Activated CD8-positive, alpha-beta memory T cell treated with anti-CD3 and anti-CD28 coated beads for 4 hours (primary cell): ENCODE measurements around the gene FGFBP1.
"Not testable (repeated sequence)": the region's sequence is repeated elsewhere in the genome, so short reads cannot be mapped to it uniquely, and the experiment has no call there.

Source experiments
- DNase-seq, 2 donors: peaks; one replicate each; pipeline ENCODE4 v3.0.0-alpha.2; 2020; ENCODE audit warnings: low read depth in 2 of 2

FGFBP1 gene

DNA sequence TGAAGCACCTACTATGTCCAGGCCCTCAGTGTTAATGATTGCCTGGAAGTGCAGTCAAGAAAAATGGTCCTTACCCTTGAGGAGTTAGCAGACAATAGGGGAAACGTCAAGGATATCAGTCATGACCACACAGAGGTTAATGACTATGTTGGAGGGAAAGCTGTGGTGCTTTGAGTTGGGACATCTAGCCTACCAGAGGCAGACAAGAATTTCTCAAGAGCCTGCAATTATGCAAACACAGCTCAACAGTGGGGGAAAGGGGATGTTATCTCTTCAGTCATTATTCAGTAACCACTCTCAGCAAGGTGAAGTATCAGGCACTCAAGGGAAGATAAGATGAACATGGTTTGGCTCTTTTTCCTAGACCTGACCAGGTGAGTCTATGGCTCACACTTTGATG lies 7.0 kb upstream of the FGFBP1 start:
- no peak for DNase-seq

DNA sequence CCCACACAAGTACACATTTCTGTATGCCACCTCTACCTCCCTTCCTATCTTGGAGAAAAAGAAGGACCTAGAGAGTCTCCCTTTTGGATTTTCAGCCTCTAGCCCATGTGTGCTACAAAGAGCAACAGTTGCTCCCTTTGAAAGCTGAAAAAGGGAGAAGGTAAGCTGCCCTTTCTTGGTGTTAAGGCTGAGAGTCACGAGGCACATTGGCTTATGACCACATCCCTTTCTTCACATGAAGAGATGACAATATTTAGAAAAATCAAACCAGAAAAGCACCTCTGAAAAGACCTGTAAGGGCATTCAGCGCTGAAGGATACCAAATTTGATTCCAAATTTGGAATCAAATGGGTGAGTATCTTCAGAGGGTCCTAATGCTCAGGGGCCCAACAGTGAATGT lies 6.4 kb upstream of the FGFBP1 start:
- DNase-seq = no peak

DNA sequence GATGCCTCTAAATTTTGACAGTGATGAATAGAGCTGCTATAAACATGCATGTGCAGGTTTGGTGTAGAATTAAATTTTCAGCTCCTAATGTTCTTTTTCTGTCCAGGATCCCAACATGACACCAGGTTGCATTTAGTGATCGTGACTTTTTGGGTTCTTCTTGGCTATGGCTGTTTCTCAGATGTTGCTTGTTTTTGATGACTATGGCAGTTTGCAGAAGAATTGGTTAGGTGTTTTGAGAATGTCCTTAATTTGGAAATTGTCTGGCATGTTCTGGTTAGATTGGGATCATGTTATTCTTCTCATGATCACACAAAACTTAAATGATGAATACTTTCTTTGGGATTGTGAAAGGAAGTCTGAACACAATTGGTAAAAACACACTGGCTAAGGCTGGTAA lies 3.7 kb upstream of the FGFBP1 start:
- no peak for DNase-seq

DNA sequence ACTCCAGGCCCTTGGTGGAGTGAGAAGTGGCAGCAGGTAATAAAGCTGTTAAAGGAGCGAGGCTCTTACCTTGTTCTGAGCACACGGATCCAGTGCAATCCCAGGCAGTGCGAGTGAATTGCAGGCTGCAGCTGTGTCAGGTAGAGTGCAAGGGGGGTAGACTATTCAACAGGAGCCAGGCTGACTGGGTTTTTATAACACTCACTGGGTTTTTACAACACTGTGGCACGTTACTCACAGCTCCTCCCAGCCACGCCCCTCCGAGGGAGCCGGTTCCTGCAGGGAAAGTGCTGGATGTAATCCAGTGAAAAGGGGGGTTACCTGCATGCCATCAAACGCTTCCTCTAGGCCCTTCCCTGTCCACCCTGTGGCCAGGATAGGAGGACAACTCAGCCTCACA lies 358 bp downstream of the FGFBP1 start:
- no peak for DNase-seq

DNA sequence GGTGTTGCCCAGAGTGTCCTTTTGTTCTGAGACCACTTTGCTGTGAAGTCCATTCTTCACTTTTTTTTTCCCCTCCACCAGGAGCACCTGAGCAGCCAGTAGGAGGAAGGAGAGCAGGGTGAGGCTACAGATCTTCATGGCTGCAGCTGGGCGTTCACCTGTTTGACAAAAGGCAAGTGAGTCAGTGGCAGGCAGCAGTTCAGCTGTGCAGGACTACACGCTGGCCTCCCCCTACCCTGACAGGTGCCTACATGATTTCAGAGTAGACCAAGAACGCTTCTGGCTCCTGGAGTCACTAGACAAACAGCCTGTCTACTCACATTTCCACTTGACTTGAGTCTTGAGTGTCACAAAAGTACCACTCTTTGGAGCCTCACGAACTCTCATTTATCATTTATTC lies 2.0 kb downstream of the FGFBP1 start:
- DNase-seq = no peak

DNA sequence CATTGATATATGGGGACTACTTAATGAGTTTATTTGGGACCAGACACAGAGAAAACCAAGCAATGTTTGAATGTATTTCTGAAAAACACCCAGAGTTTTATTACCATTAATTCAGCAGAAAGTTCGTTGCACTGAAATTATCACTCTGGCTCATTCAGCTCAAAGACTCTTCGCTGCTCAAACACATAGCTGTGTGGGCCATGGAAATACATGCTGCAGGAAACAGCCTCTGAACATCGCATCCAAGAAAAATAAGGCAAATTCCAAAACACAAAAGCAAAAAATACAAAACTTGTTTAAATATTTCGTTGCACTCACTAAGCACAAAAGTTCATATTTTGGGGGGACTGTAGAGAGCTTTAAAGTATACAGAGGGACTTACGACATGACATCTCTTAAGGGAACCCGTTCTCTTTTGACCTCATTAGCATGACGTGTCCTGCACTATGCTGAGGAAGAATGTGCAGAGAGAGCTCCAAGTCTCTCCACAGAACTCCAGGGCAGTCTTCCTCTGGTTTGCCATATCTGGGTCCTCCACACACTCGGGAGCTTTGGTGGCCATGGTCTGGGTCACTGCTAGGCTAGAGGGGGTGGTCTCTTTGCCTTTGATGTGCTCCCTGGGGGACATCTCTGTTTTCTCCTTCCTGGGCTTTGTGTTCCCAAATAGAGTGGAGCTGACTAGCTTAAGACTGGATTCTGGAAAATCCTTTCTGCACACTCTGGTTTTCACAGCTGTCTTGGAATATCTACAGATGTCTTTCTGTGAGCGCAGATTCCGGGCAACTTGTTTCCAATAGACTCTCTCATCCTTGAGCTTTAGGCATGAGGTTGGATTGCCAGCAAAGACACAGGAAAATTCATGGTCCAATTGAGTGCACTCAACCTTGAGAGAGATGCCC lies 2.8 kb downstream of the FGFBP1 start:
- DNase-seq = no peak

DNA sequence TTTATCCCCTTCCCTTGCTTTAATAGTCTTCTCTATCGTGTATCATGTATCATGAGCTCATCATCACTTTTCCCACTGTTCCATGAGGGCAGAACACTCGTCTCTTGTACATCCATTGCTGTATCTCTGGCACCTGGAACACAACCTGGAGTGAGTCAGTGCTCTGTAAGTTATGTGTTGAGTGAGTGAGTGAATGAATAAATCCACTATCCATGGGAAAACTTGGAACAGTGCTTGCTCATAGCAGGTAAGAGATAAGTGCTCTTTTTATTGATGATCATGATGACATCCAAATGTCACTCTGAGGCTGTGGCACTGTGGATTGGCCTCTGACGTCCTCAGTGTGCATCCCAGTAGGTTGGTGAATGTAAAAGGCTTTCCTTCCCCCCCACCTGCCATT lies 4.3 kb downstream of the FGFBP1 start:
- no peak for DNase-seq

DNA sequence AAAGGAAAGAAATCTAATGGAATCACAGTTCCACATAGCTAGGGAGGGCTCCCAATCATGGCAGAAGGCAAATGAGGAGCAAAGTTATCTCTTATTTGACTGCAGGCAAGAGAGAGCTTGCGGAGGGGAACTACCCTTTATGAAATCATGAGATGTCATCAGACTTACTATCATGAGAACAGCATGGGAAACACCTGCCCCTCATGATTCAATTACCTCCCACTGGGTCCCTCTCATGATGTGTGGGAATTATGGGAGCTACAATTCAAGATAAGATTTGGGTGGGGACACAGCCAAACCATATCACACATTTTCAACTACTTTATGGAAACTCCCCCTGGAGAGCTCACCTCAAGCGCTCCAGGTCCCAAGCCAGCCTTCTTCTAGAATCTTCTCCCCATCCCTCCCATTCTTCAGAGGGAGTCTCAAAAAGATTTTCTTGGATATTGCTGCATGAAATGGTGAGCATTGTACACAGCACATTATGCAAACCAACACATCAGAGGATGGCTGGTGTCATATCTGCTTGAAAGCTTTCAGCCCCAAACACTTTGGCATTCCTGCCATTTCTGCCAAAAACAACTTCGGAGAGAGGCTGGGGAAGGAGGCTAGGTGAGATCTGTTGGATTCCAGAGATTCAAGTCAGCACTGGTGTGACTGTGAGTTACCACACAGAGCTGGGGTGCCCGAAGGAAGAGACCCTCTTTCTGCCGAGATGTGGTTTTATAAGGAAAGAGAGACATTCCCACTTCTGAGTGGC lies 6.9 kb downstream of the FGFBP1 start:
- no peak for DNase-seq

DNA sequence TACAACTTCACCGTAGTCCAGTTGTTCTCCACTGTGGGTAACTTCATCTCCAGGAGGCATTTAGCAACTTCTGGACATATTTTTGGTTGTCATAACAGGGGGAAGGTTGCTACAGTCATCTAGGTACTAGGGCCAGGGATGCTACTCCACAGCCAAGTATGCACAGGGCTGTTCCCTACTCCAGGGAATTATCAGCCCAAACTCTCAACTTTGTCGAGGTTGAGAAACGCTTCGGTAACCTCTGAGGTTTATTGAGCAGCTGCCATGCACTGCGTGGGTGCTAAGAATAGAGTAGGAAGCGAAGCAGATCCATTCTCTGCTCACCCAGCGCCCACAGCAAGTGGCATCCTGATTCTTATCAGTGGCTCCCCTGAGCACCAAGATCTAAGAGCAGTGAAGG lies 8.2 kb downstream of the FGFBP1 start:
- DNase-seq = no peak

- no peak for DNase-seq
Measured at GRCh38 chr4:15929540-15929939, 9.0 kb downstream of the FGFBP1 start.

GRCh38 chr4:15928883-15929282 lies 9.7 kb downstream of the FGFBP1 start:
- no peak for DNase-seq

GRCh38 chr4:15926486-15926885 lies 12.1 kb downstream of the FGFBP1 start:
- no peak for DNase-seq

DNA sequence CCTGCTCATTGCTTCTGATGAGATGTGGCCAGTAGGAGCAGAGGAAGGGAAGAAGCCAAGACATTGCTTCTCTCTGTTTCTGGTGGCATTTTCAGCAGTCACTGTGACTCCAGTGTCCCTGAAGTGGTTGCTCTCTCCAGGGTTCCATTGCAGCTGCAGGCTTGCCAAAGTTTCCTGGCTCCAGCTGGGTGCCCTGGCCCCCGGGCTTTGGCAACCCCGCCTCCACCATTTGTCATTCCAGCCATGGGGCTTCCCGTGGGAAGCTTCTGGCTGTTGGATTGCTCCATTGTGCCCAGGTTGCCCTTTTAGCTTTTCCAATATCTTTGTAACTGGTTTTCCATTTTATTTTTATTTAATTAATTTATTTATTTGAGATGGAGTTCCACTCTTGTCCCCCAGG lies 12.7 kb downstream of the FGFBP1 start:
- no peak for DNase-seq

DNA sequence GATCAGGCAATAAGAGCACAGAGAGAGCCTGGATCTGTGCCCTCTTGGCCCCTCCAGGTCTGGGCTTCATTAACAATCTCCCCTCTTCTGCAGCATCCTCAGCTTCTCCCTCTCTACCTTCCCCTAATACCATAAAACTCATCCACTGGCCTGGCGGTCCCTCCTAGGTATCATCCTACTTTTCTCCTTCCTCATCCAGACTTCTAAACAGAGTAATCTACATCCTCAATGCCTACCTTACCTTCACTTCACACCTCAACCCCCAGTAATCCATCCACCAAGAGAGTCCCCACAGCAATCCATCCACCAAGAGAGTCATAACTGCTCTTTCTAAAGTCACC lies 17.0 kb downstream of the FGFBP1 start:
- no peak for DNase-seq

DNA sequence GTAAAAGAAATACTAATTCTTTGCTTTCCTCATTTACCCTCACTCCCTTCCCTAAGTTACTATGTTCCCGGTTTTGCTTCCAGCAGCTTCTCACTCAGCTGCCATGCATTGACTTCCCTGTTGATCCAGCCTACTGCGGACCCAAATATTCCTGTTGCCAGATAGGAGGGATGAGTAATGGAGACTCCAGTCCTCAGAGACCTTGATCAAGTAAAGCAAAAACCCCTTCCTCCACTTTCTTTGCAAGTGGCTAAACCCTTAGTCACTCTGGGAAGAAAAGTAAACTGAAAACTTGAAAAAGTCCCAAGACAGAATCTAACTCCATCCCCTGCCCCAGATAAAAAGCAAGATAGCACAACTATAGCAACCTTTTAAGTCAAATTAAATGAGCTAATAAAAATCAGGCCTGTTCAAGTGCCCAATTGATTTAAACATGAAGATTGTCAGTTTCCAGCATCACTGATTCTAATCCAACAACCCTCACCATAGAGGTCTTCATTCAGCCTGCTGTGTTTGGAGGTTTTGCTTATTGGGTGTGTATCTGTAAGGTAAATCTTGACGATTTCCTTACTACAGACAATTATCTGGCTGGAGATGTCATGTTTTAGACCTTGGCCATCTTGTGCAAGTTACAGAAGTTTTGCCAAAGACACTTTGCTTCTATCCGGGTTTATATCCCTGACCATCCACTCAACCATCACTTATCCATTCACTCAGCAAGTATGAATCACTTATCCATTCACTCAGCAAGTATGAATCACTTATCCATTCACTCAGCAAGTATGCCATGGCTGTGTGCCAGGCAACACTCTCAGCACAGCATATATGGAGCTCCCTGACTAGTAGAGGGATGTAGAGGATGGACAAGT lies 17.6 kb downstream of the FGFBP1 start:
- no peak for DNase-seq

- DNase-seq = no peak
Measured at GRCh38 chr4:15918484-15919129, 19.9 kb downstream of the FGFBP1 start.

DNA sequence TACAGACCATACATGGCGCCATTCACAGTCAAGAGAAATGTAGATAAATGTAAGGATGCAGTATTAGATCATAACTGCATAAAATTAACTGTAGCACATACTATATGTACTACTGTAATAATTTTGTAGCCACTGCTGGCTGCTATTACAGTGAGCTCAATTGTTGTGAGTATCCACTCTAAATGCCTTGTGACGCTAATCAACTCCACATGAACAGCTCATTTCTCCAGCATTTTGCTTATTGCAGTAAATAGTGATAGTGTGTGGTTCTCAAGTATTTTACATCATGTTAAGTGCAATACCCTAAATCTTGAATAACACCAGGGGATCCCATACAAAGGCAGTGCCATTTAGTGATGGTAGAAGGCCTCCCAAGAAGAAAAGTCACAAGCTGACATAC lies 21.2 kb downstream of the FGFBP1 start:
- no peak for DNase-seq

DNA sequence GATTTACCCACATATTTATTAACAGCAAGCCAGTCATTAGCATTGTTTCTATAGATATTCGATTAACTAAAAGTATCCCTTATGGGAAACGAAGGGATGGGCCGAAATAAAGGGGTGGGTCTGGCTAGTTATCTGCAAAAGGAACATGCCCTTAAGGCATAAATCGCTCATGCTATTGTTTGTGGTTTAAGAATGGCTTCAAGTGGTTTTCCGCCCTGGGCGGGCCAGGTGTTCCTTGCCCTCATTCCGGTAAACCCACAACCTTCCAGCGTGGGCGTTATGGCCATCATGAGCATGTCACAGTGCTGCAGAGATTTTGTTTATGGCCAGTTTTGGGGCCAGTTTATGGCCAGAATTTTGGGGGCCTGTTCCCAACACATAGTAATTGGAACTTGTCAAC lies 22.2 kb downstream of the FGFBP1 start:
- not testable (repeated sequence) for DNase-seq

DNA sequence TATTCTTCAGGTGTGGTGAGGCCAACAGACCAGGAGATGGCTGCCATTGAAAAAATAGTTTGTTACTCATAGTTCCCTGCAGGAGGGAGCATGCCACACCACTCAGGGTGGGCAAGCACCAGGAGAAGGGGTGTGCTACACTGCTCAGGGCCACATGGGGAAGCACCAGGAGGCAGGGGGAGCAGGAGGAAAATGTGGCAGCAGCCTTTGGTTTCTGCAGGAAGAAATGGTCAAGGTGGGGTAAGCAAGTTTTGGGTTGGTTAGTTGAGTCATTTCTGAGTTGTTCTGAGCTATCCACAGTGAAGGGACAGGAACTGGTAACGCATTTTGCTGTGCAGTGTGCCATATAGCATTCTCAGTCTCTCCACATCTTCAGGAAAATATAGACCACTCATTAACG lies 23.8 kb downstream of the FGFBP1 start:
- no peak for DNase-seq

DNA sequence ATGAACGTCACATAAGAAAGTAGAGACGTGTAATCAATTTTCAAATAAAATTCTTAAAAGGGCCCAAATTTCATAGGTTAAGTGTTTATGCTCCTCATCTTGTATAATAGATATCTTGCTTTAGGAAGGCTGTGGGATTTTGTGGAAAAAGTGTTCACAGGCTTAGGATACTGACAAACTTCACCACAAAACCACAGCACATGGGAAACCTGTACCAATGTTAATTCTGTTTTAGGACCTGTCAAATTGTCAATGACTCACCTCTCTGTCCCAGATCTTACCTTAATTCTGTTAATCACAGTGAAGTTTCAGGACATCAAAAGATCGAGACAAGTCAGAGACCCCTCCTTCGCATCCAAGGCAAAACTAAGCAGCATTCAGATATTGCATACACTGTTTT lies 24.2 kb downstream of the FGFBP1 start:
- DNase-seq = no peak

DNA sequence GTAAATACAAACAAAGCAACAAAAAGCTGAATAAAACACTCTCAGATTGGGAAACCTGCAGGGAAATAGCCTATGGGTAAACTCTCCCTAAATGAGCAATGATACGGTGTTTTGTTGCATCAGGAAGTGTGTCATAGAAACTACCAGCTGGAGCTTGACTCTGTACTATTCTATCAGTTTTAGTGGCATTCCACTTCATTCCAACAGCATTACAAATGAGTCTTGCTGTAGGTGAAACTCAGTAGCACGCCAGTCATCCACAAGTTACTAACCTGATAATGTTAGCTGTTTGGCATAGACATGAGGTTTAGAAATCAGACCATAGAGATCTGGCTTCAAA lies 24.9 kb downstream of the FGFBP1 start:
- no peak for DNase-seq
